Activated B cell treated with CpG ODN at 0.5 μM for 24 hours (primary cell): ENCODE results near the gene POFUT2. TPM values are rescaled to one million over a fixed set of nuclear protein-coding genes. Genes with fewer than 3 reads are reported as not detected.

Experiments used
- ATAC-seq: fragments of 200-7000 bp; cut with Tn5 transposase; one replicate; pipeline ENCODE4 v1.10.0; 2021; ENCODE audit warnings: low read depth, mild to moderate bottlenecking, moderate library complexity
- CTCF ChIA-PET: fragments of 350-600 bp; sonication (Branson Sonifier 250); formaldehyde crosslinking; loops from one replicate; lab custom pipeline; 2021; ENCODE audit warnings: antibody characterized with exemption; lab: Charles Lee
- POLR2A ChIA-PET: fragments of 350-600 bp; sonication (Branson Sonifier 250); formaldehyde crosslinking; loops from one replicate; lab custom pipeline; 2021; ENCODE audit warnings: antibody characterized with exemption; lab: Charles Lee
- DNase-seq: peaks from one replicate; pipeline ENCODE4 v3.0.0; 2022
- H3K27ac Mint-ChIP-seq: one replicate; pipeline ENCODE4 v1.8.0; 2020; ENCODE audit warnings: mixed read lengths
- H3K27me3 Mint-ChIP-seq: one replicate; pipeline ENCODE4 v1.8.0; 2021; ENCODE audit warnings: mixed read lengths
- H3K36me3 Mint-ChIP-seq: one replicate; pipeline ENCODE4 v1.8.0; 2021; ENCODE audit warnings: low read depth, mixed read lengths
- H3K4me1 Mint-ChIP-seq: one replicate; pipeline ENCODE4 v1.8.0; 2021; ENCODE audit warnings: mixed read lengths
- H3K4me3 Mint-ChIP-seq: one replicate; pipeline ENCODE4 v1.8.0; 2020; ENCODE audit warnings: mild to moderate bottlenecking, mixed read lengths
- H3K9me3 Mint-ChIP-seq: one replicate; pipeline ENCODE4 v1.8.0; 2020; ENCODE audit warnings: mixed read lengths
- intact Hi-C: fragments of 100-400 bp; cut with micrococcal nuclease; formaldehyde crosslinking; loops from one replicate; pipeline ENCODE4 v1.15.1; 2024
- total RNA-seq: library from RNA; stranded (reverse); gene quantifications from 2 replicates; pipeline ENCODE4 v1.2.3, GENCODE V29; 2022
- TF ChIP-seq, protein P1 (sequence below): fragments of 200-600 bp; IDR thresholded peaks from one replicate; pipeline ENCODE4 v1.8.0; 2022; ENCODE audit warnings: antibody characterized with exemption, mild to moderate bottlenecking

Gene POFUT2
- total RNA-seq, 1 donor from 2014 or later: 21.4 TPM

DNA sequence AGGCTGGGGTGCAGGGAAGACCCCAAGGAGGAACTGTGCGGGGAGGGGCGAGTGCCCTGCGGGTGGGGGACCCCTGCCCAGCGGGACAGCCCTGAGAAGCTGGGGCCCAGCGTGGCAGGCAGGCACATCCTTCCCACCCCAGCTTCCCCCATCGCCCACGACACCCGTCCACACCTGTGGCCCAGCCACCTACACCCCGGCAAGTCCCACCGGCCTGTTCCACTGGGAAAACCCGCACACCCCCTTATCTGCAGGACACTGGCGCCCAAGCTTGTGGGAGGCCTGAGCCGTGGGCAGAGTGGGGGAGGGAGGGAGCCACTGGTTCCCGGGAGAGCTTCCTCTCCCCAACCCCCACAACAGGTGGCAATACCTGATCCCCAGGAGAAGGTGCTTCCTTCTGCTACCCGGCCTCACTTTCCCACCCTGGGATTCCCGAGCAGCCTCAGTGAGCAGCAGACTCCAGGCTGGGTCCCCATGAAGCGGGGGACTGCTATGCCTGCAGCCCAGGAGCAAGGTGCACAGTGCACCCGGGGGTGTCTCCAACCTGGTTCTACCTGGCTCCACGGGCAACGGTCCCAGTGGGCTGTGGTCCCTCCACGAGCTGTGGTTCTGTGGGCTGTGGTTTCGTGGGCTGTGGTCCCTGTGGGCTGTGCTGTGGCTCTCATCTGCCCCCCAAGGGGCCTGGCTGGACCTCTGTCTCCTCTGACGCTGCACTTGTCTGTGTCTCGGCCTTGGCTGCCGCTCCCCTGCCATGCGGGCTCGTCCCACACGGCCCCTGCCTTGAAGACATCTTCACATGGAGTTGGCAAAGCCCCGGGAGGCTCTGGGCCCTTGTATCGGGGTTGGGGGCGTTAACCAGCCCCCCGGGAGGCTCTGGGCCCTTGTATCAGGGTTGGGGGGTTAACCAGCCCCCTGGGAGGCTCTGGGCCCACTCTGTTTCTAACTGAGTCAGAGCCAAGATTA, 37.8 kb upstream of the POFUT2 start:
- CTCF ChIA-PET: no interaction called here
- Mint-ChIP-seq H3K27ac (no peak overlapping the region), H3K27me3 (peaks cover 11% of the 10 kb centered on the region), H3K9me3 (no peaks in the 10 kb centered on the region), H3K36me3 (no peaks in the 10 kb centered on the region), H3K4me3 (no peak overlapping the region), H3K4me1 (peaks cover 11% of the 10 kb centered on the region)
- intact Hi-C loops: no loop called here
- ATAC-seq (no peak), DNase-seq (no peak)
- TF ChIP-seq, protein P1, sequence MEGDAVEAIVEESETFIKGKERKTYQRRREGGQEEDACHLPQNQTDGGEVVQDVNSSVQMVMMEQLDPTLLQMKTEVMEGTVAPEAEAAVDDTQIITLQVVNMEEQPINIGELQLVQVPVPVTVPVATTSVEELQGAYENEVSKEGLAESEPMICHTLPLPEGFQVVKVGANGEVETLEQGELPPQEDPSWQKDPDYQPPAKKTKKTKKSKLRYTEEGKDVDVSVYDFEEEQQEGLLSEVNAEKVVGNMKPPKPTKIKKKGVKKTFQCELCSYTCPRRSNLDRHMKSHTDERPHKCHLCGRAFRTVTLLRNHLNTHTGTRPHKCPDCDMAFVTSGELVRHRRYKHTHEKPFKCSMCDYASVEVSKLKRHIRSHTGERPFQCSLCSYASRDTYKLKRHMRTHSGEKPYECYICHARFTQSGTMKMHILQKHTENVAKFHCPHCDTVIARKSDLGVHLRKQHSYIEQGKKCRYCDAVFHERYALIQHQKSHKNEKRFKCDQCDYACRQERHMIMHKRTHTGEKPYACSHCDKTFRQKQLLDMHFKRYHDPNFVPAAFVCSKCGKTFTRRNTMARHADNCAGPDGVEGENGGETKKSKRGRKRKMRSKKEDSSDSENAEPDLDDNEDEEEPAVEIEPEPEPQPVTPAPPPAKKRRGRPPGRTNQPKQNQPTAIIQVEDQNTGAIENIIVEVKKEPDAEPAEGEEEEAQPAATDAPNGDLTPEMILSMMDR: no peak
- POLR2A ChIA-PET: interaction anchor here (0.6 to 0.7 kb wide), 2 partner anchors 10 to 85 kb away, joined by 3 read pairs; no protein-coding TSS in a partner anchor

DNA sequence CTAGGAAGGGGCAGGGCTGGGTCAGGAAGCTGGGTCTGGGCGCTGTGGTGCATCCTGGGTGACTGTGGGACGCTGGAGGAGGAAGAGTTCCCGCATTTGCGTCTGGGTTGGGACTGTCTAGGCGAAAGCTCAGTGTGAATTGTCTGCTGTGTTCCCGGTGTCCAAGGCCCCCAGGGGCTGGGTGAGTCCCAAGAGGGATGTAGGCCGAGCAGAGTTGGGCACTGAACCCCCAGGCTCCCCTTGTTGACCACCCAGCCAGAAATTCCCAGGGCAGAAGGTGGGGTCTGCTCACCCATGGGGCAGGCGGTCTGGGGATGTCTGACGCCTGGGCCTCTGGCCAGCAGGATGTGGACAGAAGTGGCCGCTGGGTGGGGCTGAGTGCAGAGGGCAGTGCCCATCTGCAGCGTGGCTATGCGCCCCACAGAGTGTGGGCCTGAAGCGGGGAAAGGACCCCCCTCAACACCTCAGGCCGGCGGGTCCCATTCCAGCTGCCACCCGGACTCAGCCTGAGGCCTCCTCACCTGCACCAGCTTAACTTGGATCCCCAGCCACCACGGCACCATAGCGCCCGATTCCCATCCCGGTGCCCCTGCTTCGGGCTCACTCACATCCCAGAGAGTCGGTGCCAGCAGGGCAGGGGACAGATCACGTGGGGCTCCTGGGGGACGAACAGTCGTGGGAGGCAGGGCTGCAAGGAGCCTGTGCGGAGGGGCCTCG, 37.0 kb upstream of the POFUT2 start:
- TF ChIP-seq, protein P1: no peak
- intact Hi-C loops: no loop called here
- no peaks in the 10 kb centered on the region for H3K36me3 Mint-ChIP-seq
- DNase-seq: no peak
- peaks cover 11% of the 10 kb centered on the region for H3K4me1 Mint-ChIP-seq
- peaks cover 16% of the 10 kb centered on the region for H3K27me3 Mint-ChIP-seq
- CTCF ChIA-PET: no interaction called here
- POLR2A ChIA-PET: interaction anchor here (0.7 kb wide), 1 partner anchor 11 kb away, joined by 3 read pairs; no protein-coding TSS in a partner anchor
- no peaks in the 10 kb centered on the region for H3K9me3 Mint-ChIP-seq
- no peak overlapping the region for H3K27ac Mint-ChIP-seq
- H3K4me3 Mint-ChIP-seq: no peak overlapping the region
- ATAC-seq: no peak

DNA sequence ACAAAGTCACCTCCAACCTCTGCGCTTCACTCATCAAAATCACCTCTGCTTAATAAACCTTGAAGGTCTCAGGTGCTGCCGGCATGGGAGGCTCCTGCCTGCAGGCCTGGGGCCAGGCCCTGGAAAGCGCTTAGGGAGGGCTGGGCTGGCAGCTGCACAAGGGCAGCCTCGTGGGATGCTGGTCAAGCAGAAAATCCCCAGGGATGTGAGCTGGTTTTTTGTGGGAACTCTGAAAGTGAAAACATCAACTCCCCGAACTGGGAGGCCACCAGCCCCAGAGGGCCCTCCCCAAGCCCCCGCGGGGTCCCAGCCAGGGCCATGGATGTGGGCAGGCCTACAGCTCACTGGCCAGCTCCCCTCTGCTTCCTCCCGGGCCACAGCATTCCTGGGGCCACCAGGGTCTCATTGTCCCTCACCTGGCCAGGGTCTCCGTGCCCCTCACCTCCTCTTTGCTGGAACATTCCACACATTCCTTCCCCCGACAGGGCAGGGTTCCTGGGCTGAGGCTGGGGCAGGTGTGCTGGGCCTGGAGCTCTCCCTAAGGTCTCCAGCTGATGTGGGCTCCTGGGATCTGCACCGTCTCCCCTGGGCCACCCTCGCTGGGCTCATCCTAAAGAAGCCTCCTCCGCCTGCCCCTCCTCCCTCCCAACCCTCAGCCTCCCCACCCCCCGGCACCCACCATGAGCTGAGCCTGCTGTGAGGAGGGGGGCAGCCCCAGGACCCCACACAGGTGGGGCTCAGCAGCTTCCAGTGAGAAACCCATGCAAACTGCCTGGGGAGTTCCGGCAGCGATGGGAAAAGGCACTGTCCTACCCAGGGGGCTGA, 36.0 kb upstream of the POFUT2 start:
- TF ChIP-seq, protein P1: no peak
- H3K4me1 Mint-ChIP-seq: peaks cover 11% of the 10 kb centered on the region
- DNase-seq: no peak
- CTCF ChIA-PET: no interaction called here
- no peak overlapping the region for H3K27ac Mint-ChIP-seq
- intact Hi-C loops: no loop called here
- H3K9me3 Mint-ChIP-seq: no peaks in the 10 kb centered on the region
- H3K4me3 Mint-ChIP-seq: no peak overlapping the region
- no peak for ATAC-seq
- POLR2A ChIA-PET: no interaction called here
- H3K27me3 Mint-ChIP-seq: peaks cover 22% of the 10 kb centered on the region
- no peaks in the 10 kb centered on the region for H3K36me3 Mint-ChIP-seq

DNA sequence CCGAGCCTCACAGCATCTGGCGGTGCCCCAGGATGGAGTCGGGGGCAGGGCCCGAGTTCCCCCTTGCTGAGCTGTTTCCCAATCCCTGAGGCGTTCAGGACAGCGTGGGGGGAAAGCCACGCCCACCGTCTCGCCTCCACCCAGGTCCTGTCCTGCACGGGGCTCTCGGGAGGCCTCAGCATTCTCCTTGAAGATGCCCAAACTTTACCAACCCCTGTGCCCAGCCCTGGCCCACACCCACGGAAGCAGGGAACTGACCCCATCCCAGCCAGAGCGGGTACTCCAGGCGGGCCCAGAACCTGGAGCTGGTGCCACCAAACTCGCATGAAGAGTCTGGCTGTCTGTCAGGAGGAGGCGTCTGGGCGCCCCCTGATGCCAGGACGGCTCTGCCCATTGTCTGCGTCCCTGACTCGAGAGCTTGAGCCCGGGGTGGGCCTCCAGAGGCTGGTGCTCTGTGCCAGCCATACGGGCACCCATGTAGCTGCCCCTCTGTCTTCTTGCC, 35.3 kb upstream of the POFUT2 start:
- H3K36me3 Mint-ChIP-seq: no peaks in the 10 kb centered on the region
- intact Hi-C loops: no loop called here
- no peak for ATAC-seq
- no peak overlapping the region for H3K27ac Mint-ChIP-seq
- CTCF ChIA-PET: no interaction called here
- H3K4me3 Mint-ChIP-seq: no peak overlapping the region
- TF ChIP-seq, protein P1: no peak
- POLR2A ChIA-PET: interaction anchor here (0.6 kb wide), 1 partner anchor 398 kb away, joined by 4 read pairs; no protein-coding TSS in a partner anchor
- no peak for DNase-seq
- H3K27me3 Mint-ChIP-seq: peaks cover 22% of the 10 kb centered on the region
- H3K9me3 Mint-ChIP-seq: no peaks in the 10 kb centered on the region
- H3K4me1 Mint-ChIP-seq: peaks cover 11% of the 10 kb centered on the region
